A673 (cell line): Measurements from ENCODE around the gene FKBP14.

Experiments
- EZH2 ChIP-seq: fragments of 200-600 bp; sonication (generic); IDR thresholded peaks from 2 replicates; pipeline ENCODE4 v1.6.1; 2017; ENCODE audit warnings: borderline replicate concordance, low read depth, mild to moderate bottlenecking, mixed read lengths, antibody characterized with exemption, low read length; ENCODE audit not compliant: poor library complexity, severe bottlenecking
- TF ChIP-seq, protein P1 (sequence below): fragments of 300-800, 200-600 bp; sonication (generic); conservative IDR thresholded peaks from 2 replicates; pipeline ENCODE4 v1.5.1; 2017; ENCODE audit warnings: low read depth, mild to moderate bottlenecking, antibody characterized with exemption, low read length, moderate library complexity, mixed read lengths

DNA sequence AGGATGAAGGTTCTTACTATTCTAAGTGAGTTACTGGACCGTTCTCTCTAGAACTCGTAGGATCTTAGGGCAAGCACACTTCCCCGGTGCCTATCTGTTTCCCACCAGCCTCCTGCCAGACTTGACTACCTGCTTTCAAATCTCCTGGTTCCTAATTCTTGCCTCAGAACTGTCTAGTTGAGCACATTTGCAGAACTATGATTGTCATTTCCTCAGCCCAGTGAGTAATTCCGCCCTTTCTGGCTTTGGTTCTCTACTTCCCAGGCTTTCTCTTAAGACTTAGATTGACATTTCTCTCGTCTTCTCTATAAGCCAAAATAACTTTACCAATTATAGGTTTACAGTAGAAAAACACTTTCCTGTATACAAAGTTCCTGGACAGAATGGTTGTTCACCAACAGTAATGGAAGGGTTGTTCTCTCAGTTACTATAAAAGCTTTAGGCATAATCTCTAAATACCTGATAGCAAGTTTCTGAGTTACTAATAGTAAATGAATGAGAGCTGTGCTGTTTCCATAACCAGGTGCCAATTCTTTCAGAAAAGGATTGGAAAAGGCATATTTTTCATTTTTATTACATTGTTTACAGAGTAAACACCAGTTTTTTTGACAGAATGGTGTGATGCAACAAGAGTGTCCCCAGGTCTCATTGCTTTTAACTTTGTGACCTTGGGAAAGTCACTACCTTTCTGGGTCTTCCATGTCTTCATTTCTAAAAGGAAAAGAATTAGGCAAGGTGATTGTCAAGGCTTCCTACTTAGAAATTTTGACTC is 42.8 kb upstream of the FKBP14 start:
- TF ChIP-seq, protein P1, sequence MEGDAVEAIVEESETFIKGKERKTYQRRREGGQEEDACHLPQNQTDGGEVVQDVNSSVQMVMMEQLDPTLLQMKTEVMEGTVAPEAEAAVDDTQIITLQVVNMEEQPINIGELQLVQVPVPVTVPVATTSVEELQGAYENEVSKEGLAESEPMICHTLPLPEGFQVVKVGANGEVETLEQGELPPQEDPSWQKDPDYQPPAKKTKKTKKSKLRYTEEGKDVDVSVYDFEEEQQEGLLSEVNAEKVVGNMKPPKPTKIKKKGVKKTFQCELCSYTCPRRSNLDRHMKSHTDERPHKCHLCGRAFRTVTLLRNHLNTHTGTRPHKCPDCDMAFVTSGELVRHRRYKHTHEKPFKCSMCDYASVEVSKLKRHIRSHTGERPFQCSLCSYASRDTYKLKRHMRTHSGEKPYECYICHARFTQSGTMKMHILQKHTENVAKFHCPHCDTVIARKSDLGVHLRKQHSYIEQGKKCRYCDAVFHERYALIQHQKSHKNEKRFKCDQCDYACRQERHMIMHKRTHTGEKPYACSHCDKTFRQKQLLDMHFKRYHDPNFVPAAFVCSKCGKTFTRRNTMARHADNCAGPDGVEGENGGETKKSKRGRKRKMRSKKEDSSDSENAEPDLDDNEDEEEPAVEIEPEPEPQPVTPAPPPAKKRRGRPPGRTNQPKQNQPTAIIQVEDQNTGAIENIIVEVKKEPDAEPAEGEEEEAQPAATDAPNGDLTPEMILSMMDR = no peak
- no peak for TF ChIP-seq EZH2
